CD4-positive, alpha-beta T cell treated with Interleukin-15 for 4 hours (primary cell): ENCODE results near the gene SOHLH1.

Experiments used
- DNase-seq: peaks from one replicate; pipeline ENCODE4 v3.0.0-alpha.2; 2020; ENCODE audit warnings: low spot score

The SOHLH1 gene

DNA sequence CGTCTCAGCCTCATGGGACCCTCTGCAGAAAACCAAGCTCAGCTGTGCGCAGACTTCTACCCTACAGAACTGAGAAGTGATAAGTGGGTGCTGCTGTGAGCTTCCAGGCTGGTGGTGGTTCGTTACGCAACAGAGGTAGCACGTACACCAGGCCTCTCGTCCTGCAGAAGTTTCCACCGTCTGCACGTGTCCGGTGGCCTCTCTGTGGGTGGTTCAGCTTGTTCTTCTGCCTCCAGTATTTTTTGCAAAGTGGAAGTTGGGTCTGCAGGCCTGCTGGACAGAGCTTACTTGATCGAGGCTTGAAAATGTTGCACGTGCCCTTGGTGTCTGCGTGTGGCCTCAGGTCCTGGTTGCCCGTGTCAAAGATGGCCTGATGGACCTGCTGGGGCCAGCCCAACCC, 30.2 kb upstream of the SOHLH1 start:
- DNase-seq, result no peak

DNA sequence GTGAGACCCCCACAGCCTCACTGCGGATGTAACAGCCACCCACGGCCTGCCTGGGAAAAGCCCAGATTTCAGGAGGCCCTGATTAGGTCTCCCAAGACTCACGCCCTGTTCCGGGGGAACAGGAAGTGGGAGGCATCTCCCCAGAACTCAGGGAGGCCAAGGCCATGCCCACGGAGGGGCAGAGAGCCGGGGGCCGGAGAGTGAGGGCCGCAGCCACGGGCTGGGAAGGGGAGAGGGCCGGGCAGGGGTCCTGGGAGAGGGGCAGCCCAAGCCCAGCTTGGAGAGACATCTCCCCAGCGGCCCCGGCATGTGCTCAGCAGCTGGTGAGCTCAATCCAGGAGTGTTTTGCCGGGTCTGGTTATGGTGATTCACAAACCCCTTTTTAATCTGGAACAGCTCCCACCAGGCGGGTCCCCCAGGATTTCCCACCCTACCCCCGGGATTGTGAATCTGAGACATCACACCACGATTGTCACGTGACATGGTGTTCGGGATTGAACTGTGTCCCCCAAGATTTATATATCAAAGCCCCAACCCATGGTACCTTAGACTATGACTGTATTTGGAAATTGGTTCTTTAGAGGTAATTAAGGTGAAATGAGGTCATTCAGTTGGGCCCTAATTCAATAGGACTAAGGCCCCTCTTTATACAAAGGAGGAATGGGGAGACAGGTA, 29.3 kb upstream of the SOHLH1 start:
- DNase-seq, result no peak

DNA sequence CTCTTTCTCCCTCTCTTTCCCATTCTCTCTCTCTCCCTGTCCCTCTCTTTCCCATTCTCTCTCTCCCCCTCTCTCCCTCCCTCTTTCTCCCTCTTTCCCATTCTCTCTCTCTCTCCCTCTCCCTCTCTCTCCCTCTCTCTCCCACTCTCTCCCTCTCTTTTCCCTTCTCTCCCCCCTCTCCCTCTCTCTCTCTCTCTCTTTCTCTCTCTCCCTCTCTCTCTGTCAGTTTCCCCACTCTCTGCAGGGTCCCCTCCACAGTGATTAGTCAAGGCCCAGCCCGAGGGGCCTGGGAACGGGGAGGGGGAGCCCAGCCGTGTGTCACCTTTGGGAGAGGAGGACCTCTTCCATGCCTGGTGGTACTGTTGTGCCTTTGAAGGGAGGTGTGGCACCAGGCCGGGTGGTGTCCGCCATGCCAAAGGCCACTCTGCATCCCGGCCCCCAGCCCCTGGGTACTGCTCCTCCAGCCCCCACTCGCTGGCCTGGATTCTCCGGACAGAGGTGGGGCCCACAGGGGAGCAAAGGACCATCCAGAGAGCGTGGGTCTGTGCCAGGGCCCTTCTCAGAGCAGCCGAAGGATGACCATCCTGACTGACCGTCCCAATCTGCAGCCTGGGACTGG, 28.1 kb upstream of the SOHLH1 start:
- no peak for DNase-seq

DNA sequence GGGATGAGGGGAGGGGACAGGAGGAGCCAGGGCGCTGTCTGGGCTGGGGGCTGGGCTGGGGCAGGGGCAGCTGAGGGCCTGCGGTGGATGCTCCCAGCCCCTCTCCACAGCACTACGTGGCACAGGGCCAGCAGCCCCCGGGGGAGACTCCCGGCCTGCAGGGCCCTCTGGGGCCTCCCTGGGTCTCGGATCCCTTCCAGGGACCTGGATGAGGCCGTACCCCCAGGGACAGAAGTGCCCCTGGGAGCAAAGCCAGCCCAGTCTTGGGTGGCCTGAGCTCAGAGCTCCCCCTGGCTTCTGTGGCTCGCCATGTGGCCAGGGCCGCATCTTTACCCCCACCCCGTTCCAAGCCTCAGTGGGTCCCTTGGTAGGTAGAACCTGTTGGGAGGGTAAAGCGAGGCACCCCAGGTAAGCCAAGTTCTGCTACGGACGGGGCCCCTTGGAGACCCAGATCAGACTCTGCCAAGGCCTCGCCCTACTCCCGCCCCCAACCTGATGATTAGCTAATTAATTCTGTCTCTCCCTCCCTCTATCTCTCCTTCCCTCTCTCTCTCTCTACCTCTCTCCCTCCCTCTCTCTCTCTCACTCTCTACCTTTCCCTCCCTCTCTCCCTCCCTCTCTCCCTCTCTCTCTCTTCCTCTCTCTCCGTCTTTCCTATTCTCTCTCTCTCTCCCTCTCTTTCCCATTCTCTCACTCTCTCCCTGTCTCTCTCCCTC, 27.0 kb upstream of the SOHLH1 start:
- no peak for DNase-seq

- no peak for DNase-seq
Observed at GRCh38 chr9:135724186-135724787, 25.0 kb upstream of the SOHLH1 start.

DNA sequence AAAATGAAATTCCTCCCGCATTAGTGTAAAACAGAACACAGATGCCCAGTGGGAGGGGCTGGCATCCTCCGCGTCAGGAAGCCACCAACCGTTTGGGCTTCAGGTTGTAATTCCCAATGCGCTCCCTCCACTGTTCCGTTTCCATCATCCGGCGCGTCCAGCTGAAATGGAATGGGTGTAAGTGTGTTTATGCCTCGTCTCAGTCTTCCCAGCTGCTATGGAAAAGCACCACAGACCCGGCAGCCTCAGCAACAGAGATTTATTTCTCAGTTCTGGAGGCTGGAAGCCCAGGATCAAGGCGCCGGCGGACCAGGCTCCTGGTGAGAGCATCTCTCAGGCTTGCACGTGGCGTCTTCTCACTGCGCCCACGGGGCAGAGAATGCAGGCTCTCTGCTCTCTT, 23.1 kb upstream of the SOHLH1 start:
- DNase-seq, result no peak

- DNase-seq, result no peak
Observed at GRCh38 chr9:135719472-135719871, 20.2 kb upstream of the SOHLH1 start.

DNA sequence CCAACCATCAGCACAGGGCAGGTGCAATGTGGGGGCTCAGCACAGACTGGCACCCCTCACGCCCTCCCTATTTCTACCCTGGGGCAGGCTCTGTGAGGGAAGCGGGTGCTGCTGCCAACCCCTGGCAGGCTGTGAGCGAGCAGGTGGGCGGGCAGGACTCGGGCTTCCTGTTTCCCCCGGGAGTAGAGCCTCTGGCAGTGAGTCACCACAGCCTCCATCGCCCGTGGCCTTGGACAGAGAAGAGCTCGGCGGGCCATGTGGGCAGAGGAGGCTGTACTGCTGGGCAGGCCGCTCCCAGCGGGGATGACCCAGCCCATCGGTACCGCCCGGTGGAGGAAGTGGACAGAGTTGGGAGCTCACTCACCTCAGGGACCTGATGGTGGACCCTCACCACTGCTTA, 19.3 kb upstream of the SOHLH1 start:
- DNase-seq, result no peak

- no peak for DNase-seq
Observed at GRCh38 chr9:135717410-135717809, 18.1 kb upstream of the SOHLH1 start.

GRCh38 chr9:135716045-135716444, 16.8 kb upstream of the SOHLH1 start:
- no peak for DNase-seq

GRCh38 chr9:135715056-135715595, 15.8 kb upstream of the SOHLH1 start:
- no peak for DNase-seq

DNA sequence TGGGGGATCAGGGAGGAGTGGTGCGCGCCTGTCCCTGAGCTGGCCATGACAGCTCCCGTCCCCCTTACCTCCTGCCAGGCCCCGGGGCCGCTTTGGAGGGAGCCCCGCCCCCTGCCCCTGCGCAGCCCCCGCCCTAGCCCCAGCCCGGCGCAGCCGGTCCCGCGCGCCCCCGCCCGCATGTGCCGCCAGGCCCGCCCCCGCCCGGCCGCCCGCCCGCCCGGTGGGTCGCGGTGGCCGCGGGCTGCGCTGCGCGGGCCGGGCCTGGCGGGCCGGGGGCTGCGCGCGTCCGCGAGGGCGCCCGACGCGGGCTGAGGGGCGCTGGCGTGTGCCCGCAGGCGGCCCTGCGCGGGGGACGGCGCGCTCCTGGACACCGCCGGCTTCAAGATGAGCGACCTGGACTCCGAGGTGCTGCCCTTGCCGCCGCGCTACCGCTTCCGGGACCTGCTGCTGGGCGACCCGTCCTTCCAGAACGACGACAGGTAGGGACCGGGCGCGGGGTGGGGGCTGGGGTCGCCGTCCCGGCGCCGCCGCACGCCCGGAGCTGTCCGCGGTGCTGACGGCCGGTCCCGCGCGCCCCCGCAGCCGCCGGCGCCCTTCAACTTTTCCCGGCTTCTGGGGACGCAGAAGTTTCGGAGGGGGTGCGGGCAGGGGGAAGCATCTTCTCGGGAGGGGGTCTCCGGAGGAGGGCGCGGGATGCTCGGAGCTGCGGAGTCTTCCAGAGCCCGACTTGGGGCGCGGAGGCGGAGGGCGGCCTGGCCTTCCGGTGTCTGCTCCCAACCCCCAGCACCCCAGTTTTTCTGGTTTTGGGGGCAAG, 15.2 kb upstream of the SOHLH1 start:
- DNase-seq, result no peak

DNA sequence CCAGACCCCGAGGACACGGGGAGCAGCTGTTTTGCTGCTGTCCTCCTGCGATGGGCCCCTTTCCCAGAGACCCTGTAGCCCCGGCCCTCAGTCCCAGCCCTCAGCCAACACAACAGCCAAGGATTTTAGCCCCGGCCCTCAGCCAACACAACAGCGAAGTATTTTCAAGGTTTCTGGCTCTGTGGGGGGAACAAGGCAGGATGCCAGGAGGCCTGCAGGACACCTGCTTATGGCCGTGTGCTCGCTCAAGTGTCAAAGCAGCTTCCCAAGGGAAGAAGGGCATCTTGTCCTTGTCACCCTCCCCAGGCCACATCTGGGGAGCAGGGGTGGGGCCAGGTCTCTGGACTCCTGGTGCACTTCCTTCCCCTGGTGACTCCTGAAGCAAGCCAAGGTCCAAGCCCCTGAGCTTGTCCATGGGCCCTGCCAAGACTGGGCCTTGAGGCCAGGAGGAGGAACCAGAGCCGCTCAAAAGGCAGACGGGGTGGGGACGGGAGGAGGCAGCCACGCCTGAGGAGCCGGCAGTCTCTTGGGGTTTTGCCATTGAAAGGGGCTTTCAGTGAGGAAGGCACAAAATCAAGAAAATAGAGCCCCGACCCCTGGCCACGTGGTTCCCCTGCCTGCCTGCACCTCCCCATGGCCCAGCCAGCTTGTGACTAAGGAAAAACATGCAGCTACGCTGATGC, 13.5 kb upstream of the SOHLH1 start:
- DNase-seq, result no peak

GRCh38 chr9:135711881-135712280, 12.6 kb upstream of the SOHLH1 start:
- no peak for DNase-seq

DNA sequence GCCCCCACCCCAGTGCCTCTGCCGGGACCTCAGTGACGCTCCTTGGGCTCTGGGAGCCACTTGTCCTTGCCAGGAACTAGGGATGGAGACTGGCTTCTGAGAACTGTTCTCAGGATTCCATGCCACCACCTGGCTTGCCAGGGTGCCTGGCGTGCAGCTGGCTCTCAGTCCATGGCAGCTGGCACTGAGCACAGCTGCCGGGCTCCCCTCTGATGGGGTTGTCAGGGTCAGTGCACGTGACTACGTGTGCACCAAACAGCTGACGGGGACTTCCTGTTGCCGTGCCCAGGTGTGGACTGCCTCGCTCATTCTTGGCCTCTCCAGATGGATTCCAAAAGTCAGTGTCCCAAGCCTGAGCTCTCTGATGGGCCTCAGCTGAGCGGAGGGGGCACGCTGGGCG, 12.1 kb upstream of the SOHLH1 start:
- no peak for DNase-seq

DNA sequence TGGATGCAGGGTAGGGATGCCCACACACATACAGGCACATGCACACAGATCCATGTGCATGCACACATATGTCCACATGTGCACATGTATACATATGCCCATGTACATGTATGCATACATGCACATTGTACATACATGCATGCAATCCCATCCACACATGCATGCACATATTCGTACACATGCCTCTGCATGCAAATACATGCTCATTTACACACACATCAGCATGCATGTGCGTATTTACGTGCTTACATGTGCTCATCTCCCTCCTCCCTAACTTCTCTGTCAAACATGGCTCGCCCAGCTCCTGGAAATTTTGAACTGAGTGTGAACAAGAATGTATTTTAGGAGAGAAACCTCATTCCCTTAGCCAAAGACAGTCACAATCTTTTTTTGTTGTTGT, 8.9 kb upstream of the SOHLH1 start:
- no peak for DNase-seq

GRCh38 chr9:135707252-135708138, 8.2 kb upstream of the SOHLH1 start:
- no peak for DNase-seq

GRCh38 chr9:135706288-135706687, 7.0 kb upstream of the SOHLH1 start:
- DNase-seq, result no peak

DNA sequence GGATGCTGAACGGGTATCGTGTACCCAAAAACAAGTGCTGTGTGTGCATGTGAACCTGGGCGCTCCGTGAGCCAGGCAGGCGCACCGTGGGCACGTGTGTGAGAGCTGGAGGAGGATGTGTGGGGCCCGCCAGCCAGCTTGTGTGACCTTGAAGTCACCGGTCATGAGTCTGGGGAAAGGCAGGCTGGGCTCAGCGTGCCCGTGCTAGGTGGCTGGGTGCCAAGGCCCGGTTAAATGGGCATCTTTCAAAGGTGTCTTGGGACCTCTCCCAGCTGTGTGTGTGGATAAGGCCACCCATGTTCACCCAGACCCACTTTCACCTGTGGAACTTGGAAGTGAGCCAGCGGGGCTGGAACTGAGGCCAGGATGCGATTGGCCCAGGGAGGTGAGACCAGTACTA, 6.1 kb upstream of the SOHLH1 start:
- no peak for DNase-seq

- no peak for DNase-seq
Observed at GRCh38 chr9:135704483-135704882, 5.2 kb upstream of the SOHLH1 start.
